ENCODE results near the gene PROCA1. TPM values are rescaled to one million over a fixed set of nuclear protein-coding genes. Genes with fewer than 3 reads are reported as not detected.
A peak's percentile ranks its signal among the peaks of the same experiment; 100 is the strongest.

Gene PROCA1
- total and polyA plus RNA-seq, 9 of the 15 experiments (the other 6 are each of a cell fraction or from before 2014, with no cell fraction given) = 0.78 to 16.2 (median 5.6) TPM

DNA sequence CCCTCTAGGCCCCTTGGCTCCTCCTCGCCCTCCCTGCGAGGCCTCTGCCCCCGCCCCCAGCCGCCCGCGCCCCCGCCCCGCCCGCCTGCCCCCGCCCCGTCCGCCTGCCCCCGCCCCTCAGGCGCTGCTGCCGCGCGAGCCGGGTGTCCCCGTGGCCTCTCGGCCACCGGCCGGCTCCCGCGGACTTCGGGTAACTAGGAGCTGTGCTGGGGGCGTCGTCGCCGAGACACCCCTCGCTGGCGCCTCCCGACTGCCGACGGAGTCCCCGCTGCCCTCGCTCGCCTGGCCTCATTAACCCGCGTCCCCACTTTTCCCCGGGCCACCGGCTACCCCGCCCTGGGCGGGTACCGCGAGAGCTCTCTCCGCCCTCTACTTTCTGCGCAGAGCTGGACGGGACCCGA lies 14.5 kb upstream of the PROCA1 start, which contains the start of gene TLCD1 (continued):
- TF ChIP-seq CBFA2T2 (conservative IDR thresholded peaks at IDR 0.05) (no peak), ZNF197 (CRISPR knock-in tag; IDR thresholded peaks at IDR 0.05; ENCODE audit: low read depth) (no peak), HDAC1 (IDR thresholded peaks at IDR 0.05) (no peak), SETDB1 (IDR thresholded peaks at IDR 0.05; ENCODE audit: low read length) (no peak), NCOA4 (IDR thresholded peaks at IDR 0.05; ENCODE audit: partially characterized antibody) (no peak), ZNF511 (CRISPR knock-in tag; IDR thresholded peaks at IDR 0.05) (no peak), RBM17 (IDR thresholded peaks at IDR 0.05; ENCODE audit: borderline replicate concordance, low read depth, low read length) (no peak), RFX1 (IDR thresholded peaks at IDR 0.05) (no peak), KDM4B (IDR thresholded peaks at IDR 0.05; ENCODE audit: borderline replicate concordance in 2 of 2, low read depth in 1 of 2) (no peak; a peak in 1 of 4 replicates), E2F1 (CRISPR knock-in tag; IDR thresholded peaks at IDR 0.05) (no peak), KAT7 (CRISPR knock-in tag; IDR thresholded peaks at IDR 0.05; ENCODE audit: borderline replicate concordance) (no peak), LCOR (CRISPR knock-in tag; IDR thresholded peaks at IDR 0.05) (no peak), POLR2G (IDR thresholded peaks at IDR 0.05; ENCODE audit: low read depth, low read length) (peak; percentile 81), RFX7 (CRISPR knock-in tag; IDR thresholded peaks at IDR 0.05) (no peak)
- TF ChIP-seq, protein P1, sequence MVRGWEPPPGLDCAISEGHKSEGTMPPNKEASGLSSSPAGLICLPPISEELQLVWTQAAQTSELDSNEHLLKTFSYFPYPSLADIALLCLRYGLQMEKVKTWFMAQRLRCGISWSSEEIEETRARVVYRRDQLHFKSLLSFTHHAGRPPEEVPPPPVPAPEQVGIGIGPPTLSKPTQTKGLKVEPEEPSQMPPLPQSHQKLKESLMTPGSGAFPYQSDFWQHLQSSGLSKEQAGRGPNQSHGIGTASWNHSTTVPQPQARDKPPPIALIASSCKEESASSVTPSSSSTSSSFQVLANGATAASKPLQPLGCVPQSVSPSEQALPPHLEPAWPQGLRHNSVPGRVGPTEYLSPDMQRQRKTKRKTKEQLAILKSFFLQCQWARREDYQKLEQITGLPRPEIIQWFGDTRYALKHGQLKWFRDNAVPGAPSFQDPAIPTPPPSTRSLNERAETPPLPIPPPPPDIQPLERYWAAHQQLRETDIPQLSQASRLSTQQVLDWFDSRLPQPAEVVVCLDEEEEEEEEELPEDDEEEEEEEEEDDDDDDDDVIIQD (CRISPR knock-in tag; IDR thresholded peaks at IDR 0.05) = no peak
- TF ChIP-seq, protein P2, sequence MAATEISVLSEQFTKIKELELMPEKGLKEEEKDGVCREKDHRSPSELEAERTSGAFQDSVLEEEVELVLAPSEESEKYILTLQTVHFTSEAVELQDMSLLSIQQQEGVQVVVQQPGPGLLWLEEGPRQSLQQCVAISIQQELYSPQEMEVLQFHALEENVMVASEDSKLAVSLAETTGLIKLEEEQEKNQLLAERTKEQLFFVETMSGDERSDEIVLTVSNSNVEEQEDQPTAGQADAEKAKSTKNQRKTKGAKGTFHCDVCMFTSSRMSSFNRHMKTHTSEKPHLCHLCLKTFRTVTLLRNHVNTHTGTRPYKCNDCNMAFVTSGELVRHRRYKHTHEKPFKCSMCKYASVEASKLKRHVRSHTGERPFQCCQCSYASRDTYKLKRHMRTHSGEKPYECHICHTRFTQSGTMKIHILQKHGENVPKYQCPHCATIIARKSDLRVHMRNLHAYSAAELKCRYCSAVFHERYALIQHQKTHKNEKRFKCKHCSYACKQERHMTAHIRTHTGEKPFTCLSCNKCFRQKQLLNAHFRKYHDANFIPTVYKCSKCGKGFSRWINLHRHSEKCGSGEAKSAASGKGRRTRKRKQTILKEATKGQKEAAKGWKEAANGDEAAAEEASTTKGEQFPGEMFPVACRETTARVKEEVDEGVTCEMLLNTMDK (IDR thresholded peaks at IDR 0.05; ENCODE audit: borderline replicate concordance, insufficient read depth, low read depth, low read length, poor library complexity, severe bottlenecking) = no peak
- TF ChIP-seq, protein P3, sequence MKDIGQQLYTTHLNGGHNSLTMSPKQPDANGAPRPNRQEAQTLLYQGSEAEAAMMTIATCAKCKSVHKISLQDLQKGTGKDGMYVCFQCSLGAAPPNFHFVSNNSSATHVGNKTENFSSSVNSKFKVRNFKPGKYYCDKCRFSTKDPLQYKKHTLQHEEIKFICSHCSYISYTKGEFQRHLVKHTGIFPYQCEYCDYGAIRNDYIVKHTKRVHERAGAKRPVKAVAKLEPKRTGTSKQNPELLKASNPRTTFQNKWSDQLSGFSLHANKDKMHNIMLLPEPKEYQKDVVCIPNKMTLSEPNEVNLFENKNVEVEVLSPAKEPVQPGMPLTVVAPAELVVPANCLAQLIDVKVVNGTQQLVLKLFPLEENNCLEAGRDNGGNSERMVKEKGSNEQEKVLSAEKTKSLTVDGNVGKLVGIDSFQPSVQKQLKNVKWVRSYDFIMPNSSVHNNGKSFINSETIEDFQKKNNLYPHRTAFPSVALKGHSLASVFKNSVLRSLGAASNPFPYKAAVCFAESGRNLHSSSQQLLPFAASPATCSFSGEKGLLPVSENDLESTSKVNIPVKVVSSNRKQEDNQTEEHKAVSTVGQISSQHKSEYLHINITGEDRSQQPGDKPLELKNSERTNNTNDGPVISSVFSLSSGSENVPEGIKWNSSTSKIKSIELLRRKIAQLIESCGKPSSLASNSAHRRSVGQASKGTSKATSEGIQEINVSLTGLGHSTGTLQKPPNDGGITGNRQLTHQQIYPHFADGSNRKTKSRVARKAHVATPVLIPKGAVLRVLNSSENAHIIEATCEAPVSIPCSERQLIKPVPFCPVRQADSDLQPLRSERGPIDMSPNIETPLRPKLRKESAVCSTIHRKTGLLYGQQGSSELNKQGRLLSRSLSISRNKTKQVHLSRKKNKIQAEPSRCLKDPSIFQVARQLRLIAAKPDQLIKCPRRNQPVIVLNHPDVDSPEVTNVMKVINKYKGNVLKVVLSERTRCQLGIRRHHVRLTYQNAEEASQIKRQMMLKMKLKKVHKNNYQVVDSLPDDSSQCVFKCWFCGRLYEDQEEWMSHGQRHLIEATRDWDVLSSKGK (CRISPR knock-in tag; IDR thresholded peaks at IDR 0.05) = no peak
- TF ChIP-seq, protein P4, sequence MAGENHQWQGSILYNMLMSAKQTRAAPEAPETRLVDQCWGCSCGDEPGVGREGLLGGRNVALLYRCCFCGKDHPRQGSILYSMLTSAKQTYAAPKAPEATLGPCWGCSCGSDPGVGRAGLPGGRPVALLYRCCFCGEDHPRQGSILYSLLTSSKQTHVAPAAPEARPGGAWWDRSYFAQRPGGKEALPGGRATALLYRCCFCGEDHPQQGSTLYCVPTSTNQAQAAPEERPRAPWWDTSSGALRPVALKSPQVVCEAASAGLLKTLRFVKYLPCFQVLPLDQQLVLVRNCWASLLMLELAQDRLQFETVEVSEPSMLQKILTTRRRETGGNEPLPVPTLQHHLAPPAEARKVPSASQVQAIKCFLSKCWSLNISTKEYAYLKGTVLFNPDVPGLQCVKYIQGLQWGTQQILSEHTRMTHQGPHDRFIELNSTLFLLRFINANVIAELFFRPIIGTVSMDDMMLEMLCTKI (IDR thresholded peaks at IDR 0.05; ENCODE audit: partially characterized antibody) = no peak
